ENCODE results near the gene NIPAL4. TPM values are rescaled to one million over a fixed set of nuclear protein-coding genes. Genes with fewer than 3 reads are reported as not detected.
"Not testable (repeated sequence)": the region's sequence is repeated elsewhere in the genome, so short reads cannot be mapped to it uniquely, and the experiment has no call there.

The NIPAL4 gene
- not detected in 2 replicates for polyA plus RNA-seq (2014; cell fraction: cytosol; rRNA removed)
- polyA plus RNA-seq (2014; cell fraction: nucleus; rRNA removed): not detected in 2 replicates

DNA sequence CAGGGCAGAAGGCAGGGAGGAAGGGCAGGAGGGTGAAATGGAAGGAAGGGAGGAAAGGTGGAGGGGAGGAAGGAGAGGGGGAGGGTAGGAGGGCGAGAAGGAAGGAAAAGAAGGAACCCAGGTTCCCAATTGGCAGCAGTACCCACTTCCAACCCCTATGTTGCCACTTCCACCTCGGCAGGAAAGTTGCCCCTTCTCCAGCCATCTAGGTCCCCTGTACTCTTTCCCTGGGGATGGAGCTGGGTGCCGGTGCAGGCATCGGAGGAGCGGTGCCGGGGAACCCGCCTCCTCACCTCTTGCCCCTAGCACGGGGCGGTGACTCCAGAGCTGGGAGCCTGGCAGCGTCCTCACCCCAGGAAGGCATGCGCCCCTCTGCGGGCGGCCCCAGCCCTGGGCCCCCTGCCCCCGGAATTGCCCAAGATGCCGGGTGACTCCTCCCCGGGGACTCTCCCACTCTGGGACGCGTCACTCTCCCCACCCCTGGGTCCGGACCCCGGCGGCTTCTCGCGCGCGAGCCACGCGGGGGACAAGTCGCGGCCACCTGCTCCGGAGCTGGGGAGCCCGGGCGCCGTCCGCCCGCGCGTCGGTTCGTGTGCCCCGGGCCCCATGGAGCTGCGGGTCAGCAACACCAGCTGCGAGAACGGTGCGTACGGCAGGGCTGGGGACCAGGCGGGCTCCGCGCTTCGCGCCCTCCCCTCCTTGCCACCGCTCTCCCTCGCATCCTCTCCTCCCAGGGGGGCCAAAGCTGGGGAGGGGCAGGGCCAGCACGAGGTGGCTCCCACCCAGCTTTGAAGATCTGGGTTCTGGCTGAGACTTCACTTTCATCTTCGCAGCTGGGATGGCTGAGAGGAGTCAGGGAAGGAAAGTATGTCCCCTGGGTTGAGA, at the start of gene NIPAL4:
TSS of gene NIPAL4 (plus strand) at position 499 of the 885 bp plus-strand sequence. CDS start at position 607, 108 bp downstream.
- no peak for DNase-seq (ENCODE audit: low spot score)

- DNase-seq (ENCODE audit: low spot score): no peak
These were observed 44.2 kb upstream of the NIPAL4 start for GRCh38 chr5:157415838-157416237.

DNA sequence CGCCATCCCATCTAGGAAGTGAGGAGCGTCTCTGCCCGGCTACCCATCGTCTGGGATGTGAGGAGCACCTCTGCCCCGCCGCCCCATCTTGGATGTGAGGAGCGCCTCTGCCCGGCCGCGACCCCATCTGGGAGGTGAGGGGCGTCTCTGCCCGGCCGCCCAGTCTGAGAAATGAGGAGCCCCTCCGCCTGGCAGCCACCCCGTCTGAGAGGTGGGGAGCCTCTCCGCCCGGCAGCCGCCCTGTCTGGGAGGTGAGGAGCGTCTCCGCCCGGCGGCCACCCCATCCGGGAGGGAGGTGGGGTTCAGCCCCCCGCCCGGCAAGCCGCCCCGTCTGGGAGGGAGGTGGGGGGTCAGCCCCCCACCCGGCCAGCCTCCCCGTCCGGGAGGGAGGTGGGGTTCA, 40.5 kb upstream of the NIPAL4 start:
- DNase-seq (ENCODE audit: low spot score): not testable (repeated sequence)

GRCh38 chr5:157429920-157430319, 30.1 kb upstream of the NIPAL4 start:
- not testable (repeated sequence) for DNase-seq (ENCODE audit: low spot score)

- DNase-seq (ENCODE audit: low spot score): peak; percentile 44
These were observed 28.3 kb upstream of the NIPAL4 start for GRCh38 chr5:157431544-157432200.

DNA sequence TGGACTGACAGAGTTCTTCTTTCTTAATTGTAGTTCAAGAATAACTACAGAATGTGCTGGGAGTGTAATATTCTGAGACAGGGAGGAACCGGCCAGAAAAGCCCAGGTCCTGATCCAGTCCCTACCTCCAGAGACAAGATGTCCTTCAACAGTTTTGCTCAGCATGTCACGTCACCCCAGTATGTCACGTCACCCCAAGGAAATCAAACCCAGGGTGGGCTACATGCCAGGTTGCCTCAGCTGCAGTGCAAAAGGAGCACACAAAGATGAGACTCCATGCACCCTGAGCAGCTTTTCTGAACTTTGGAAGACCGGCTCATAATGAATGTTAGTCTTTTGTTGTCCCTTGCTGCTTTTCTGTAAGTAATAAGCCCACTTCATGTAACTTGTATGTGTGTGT, 25.9 kb upstream of the NIPAL4 start:
- no peak for DNase-seq (ENCODE audit: low spot score)

DNA sequence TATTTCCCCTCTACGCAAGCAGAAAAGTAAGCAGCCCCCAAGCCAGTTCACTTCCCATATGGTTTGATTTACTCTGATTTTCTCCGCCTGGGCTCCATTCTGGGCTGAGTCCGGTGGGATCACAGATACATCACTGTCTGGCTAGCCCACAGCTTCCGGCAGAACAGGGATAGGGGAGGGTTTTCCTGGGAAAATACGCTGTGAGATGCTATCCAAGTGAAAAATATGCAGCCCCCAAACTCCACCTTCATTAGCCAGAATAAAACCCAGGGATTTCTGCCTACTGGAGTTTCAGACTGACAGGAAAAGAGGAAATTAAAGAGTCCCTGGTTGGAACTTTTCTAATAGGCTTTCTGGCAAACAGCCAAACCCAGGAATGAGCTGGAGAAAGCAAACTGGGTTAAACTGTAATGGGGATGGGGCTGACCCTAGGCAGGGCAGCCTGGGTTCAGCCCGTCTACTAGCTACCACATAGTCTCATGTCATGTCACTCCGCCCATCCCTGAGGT, 16.9 kb upstream of the NIPAL4 start:
- peak; percentile 12 for DNase-seq (ENCODE audit: low spot score)

- no peak for DNase-seq (ENCODE audit: low spot score)
These were observed 15.8 kb upstream of the NIPAL4 start for GRCh38 chr5:157444224-157444623.

DNA sequence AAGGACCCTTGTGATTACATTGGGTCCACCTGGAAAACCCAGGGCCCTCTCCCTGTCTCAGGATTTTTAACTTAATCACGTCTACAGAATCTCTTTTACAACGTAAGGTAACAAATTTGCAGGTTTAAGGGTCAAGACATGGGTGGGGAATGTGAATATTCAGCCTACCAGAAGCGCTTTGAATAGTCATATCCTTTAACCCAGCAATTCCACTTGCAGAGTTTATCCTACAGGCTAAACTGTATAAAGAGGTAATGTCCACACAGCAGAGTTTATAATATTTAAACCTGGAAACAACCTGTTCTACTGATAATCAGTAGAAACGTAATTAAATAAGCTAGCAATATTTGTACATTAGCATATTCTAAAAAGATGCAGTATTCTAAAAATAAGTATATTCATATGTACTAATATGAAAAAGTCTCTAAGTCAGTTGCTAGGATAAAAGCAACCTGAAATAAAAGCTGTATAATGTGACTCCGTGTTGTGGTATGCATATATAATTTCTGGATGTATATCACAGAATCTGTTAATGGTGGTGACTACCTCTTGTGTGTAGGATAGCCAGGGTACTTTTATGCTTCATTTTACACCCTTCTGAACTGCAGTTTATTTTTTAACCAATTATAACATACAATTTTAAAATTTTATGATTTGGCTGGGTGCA, 14.1 kb upstream of the NIPAL4 start:
- no peak for DNase-seq (ENCODE audit: low spot score)

DNA sequence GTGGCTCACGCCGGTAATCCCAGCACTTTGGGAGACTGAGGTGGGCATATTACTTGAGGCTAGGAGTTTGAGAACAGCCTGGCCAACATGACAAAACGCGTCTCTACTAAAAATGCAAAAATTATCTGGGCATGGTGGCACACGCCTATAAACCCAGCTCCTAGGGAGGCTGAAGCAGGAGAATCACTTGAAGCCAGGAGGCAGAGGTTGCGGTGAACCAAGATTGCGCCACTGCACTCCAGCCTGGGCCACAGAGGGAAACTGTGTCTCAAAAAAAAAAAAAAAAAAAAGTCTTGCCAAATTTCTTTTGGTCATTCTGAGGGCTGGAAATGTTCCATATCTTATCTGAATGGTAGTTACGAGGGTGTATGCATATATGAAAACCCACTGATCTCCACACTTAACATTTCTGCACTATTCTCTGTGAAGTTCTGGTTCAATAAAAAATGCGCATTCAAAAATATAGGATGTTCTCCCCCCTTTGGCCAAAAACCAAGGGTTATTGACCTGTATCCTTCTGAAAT, 13.5 kb upstream of the NIPAL4 start:
- DNase-seq (ENCODE audit: low spot score): no peak

DNA sequence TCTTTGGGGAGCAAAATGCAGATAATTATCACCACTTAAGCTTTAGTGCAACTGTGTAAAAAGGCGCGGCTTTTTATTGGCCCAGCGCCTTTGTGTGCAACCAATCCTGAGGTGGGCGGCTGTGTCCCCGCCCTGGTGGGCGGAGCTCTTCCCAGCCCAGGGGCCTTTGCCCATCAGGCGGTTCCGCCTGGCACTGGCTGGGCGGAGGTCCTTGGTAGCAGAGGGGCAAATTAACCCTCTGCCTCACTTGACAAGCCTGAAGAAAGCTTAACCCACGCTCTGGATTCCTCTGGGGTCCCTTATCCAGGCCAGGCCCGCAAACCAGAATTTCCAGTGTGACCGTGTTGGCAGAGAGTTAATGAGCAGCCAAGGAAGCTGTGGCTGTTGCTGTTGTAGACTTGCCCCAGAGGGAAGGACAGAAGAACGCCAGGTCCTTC, 12.8 kb upstream of the NIPAL4 start:
- DNase-seq (ENCODE audit: low spot score): no peak

DNA sequence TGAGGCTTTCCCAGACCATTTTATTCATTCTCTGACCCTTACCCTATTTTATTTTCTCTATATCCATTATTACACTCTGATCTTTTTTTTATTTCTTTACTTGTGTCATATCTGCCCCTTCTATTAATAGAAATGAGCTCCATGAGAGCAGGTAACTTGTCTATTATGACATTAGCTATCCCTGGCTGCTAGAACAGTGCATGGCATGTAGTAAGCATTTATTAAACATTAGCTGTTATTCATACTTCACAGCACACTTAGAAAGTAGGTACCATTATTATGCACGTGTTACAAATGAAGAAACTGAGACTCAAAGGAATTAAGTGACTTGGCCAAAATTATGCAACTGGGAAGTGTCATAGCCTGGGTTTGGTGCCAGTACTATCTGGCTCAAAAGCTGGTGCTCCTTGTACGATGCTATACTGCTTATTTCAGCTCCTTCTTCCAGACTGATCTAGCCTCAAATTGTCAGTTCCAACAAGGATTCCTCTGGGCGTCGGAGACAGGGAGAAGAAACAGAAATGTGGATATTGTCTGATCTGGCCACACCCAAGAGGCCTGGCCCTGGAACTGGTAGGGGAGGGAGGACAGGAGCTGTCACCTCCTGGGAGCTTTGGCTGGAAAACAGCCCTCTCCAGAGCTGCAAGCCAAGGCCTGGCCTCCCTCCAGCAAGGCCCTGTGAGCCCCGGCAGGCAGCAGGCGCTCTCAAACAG, 10.8 kb upstream of the NIPAL4 start:
- no peak for DNase-seq (ENCODE audit: low spot score)

DNA sequence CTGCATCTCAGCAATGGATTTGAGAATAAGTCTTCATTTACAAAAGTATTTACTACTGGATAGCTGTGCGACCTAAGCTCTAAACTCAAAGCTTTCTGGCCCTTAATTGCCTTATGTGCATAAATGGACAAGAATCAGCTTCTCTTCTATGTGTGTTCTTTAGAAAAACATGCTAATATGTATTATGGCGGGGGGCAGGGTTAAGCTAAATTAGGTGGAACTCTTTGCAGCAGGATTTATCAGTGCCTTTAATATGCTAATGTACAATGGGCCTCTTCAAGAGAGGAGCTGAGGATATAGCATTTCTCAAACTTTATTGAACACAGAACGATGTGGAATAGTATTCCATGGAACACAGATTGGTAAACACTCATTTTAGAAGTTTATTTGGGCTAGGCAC, 10.0 kb upstream of the NIPAL4 start:
- DNase-seq (ENCODE audit: low spot score): no peak

DNA sequence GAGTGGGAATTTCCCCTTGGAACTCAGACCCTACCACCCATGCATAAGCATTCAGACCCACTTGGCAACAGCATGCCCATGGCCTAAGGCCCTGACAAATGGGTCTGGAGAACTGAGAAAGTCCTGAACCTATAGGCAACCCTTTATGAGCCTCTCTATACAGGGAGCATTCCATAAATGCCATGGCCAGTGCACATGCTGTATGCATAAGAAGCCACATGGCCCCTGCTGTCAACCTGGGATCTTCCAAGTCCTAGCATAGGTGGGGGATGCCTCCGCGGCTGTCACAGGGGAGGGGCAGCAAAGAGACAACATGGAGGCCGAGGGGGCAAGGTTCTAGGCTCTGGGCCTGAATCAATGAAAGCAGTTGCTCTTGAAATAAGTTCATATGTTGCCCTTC, 8.2 kb upstream of the NIPAL4 start:
- no peak for DNase-seq (ENCODE audit: low spot score)

- DNase-seq (ENCODE audit: low spot score): no peak
These were observed 5.7 kb upstream of the NIPAL4 start for GRCh38 chr5:157454273-157454672.

DNA sequence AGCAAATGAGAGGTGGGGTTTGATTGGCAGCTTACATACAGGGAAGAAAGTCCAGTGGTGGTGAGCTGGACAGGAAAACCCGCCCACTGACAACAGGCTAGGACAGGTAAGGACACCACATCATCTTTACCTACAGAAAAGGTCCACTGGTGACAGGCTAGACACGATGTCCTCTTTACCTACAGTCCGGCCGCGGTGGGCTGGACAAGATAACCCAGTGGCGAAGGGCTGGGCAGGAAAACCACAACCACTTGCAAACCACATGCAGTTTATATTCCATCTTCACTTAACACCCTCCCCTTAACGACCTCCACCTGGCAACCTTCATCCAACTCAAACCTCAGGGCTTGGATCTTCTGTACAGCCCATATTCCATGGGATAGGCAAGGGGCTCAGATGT, 5.0 kb upstream of the NIPAL4 start:
- DNase-seq (ENCODE audit: low spot score): no peak

DNA sequence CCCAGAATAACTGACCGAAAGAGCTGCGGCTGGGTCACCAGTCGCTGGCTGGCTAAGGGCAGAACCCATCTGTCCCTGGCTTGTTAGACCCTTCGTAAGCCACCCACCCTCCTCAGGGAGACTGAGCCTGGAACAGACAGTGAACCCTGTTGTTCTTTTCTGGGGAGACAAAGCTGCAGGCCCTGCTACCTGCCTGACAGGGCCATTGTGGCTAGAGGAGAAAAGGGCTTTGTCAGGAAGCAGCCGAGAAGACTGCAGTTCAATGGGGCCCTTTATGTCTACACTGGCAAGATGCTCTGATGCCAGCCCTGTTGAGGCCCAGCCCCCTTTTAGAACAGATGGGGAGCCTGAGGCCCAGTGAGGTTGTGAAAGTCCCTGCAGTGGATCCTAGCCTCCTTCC, 3.7 kb upstream of the NIPAL4 start:
- no peak for DNase-seq (ENCODE audit: low spot score)

DNA sequence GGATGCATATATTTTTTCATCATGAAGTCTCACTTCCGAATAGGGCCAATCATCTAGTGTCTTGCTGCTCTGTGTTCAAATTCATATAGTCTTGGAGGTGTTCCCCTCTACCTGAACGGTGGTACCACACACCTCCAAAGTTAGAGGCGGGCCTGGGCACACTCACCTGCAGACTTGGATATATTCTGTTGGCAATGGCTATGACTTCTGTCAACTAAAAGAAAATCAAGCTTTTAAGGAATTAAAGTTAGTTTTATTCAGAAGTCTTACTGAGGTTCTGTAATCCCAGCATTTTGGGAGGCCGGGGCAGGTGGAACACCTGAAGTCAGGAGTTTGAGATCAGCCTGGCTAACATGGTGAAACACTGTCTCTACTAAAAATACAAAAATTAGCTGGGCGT, 2.6 kb upstream of the NIPAL4 start:
- DNase-seq (ENCODE audit: low spot score): no peak

GRCh38 chr5:157458835-157459234, 1.2 kb upstream of the NIPAL4 start:
- DNase-seq (ENCODE audit: low spot score): no peak

- no peak for DNase-seq (ENCODE audit: low spot score)
These were observed 1.1 kb downstream of the NIPAL4 start for GRCh38 chr5:157460921-157461792.

Measured in SK-N-DZ (cell line).